ENCODE data around the gene GNB1L. TPM values are rescaled to one million over a fixed set of nuclear protein-coding genes. Genes with fewer than 3 reads are reported as not detected.

The GNB1L gene
- total and polyA plus RNA-seq, 2 experiments from 2014 or later = 3.5 to 5.5 TPM

DNA sequence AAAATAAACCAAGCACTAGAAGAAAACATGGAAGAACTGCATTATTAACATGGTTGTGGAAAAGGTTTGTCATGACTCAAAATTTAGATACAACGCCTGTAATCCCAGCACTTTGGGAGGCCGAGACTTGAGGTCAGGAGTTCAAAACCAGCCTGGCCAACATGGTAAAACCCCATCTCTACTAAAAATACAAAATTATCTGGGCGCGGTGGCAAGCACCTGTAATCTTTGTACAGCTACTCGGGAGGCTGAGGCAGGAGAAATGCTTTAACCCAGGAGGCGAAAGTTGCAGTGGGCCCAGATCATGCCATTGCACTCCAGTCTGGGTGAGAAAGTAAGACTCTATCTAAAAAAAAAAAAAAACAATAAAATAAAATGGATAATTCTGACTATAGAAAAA lies 23.7 kb downstream of the GNB1L start:
- Histone ChIP-seq H3K4me3 (no peak overlapping the region), H3K4me1 (ENCODE audit: low read depth) (no peaks in the 10 kb centered on the region), H3K9me3 (ENCODE audit: low read depth) (no peaks in the 10 kb centered on the region), H3K36me3 (no peaks in the 10 kb centered on the region), H3K27me3 (no peaks in the 10 kb centered on the region), H3K27ac (no peak overlapping the region)
- TF ChIP-seq, protein P1, sequence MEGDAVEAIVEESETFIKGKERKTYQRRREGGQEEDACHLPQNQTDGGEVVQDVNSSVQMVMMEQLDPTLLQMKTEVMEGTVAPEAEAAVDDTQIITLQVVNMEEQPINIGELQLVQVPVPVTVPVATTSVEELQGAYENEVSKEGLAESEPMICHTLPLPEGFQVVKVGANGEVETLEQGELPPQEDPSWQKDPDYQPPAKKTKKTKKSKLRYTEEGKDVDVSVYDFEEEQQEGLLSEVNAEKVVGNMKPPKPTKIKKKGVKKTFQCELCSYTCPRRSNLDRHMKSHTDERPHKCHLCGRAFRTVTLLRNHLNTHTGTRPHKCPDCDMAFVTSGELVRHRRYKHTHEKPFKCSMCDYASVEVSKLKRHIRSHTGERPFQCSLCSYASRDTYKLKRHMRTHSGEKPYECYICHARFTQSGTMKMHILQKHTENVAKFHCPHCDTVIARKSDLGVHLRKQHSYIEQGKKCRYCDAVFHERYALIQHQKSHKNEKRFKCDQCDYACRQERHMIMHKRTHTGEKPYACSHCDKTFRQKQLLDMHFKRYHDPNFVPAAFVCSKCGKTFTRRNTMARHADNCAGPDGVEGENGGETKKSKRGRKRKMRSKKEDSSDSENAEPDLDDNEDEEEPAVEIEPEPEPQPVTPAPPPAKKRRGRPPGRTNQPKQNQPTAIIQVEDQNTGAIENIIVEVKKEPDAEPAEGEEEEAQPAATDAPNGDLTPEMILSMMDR (IDR thresholded peaks at IDR 0.05; ENCODE audit: low read depth, low read length) = no peak
- no peak for DNase-seq (ENCODE audit: low read depth in 1 of 2, low spot score in 1 of 2)

DNA sequence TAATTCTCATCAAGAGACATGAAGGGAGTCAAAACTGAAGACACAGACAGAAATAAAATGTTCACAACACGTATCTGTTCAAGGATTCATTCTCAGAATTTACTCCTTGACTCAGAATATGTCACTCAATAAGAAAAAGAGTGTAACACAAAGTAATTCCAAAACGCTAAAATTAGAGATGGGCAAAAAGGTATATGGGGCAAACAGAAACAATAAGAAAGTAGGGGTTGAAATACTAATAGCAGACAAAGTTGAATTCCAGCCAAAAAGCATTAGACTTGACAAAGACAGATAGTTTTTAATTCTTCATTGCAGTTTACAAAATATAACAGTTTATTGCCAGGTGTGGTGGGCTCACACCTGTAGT lies 26.7 kb downstream of the GNB1L start:
- no peak overlapping the region for H3K4me3 ChIP-seq
- no peak overlapping the region for H3K27ac ChIP-seq
- TF ChIP-seq, protein P1 (IDR thresholded peaks at IDR 0.05; ENCODE audit: low read depth, low read length) = no peak

DNA sequence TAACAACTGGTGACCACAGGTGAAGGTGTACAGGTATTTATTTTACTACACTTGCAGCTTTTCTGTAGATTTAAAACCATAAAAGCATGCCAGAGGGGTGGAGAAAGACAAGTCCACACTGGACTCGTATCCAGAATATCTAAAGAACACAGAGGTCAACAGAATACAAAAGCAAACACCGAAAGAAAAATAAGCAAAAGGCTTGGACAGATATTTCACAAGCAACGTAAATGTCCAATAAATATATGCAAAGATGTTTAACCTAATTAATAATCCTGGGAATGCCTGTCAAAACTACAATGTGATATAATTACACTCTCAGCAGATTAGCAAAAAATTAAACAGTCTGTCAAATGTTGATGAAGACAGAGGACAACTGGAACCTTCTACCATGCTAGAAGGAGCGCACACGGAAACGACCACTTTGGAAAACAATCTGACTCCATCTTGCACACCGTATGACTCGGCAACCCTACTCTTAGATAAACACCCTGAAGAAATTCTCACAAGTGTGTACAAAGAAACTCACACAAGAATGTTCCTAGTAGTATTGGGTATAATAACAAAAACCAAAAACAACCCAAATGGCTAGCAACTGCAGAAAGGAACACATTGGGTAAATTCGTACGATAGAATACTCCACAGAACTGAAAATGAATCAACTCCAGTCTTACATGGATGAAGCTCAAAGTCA lies 27.2 kb downstream of the GNB1L start:
- H3K27me3 ChIP-seq = no peaks in the 10 kb centered on the region
- no peaks in the 10 kb centered on the region for H3K36me3 ChIP-seq
- H3K27ac ChIP-seq = no peak overlapping the region
- no peaks in the 10 kb centered on the region for H3K4me1 ChIP-seq (ENCODE audit: low read depth)
- DNase-seq (ENCODE audit: low read depth in 1 of 2, low spot score in 1 of 2) = no peak
- H3K9me3 ChIP-seq (ENCODE audit: low read depth) = no peaks in the 10 kb centered on the region
- no peak overlapping the region for H3K4me3 ChIP-seq
- TF ChIP-seq, protein P1 (IDR thresholded peaks at IDR 0.05; ENCODE audit: low read depth, low read length) = no peak

More for the DNA sequence above, 26.7 kb downstream of the GNB1L start:
- Histone ChIP-seq H3K36me3 (no peaks in the 10 kb centered on the region), H3K9me3 (ENCODE audit: low read depth) (no peaks in the 10 kb centered on the region), H3K27me3 (no peaks in the 10 kb centered on the region), H3K4me1 (ENCODE audit: low read depth) (no peaks in the 10 kb centered on the region)
- DNase-seq (ENCODE audit: low read depth in 1 of 2, low spot score in 1 of 2) = no peak

DNA sequence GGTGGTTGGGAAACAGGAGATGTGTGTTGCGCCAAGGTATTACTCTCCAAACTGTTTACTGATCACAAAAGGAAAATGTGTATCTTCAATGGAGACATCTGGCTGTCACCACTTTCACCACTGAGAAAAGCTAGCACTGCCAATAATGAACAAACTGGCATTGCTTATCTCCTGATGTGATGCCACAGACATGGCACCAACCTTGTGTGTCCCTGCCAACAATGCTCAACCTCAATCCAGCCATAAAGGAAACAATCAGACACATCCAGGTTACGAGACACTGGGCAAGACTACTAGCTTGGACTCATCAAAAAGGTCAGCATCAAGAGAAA lies 28.1 kb downstream of the GNB1L start:
- H3K36me3 ChIP-seq = no peaks in the 10 kb centered on the region
- H3K27me3 ChIP-seq = no peaks in the 10 kb centered on the region
- H3K4me1 ChIP-seq (ENCODE audit: low read depth) = no peaks in the 10 kb centered on the region
- no peak overlapping the region for H3K27ac ChIP-seq
- TF ChIP-seq, protein P1 (IDR thresholded peaks at IDR 0.05; ENCODE audit: low read depth, low read length) = no peak
- no peaks in the 10 kb centered on the region for H3K9me3 ChIP-seq (ENCODE audit: low read depth)
- H3K4me3 ChIP-seq = no peak overlapping the region
- DNase-seq (ENCODE audit: low read depth in 1 of 2, low spot score in 1 of 2) = no peak

DNA sequence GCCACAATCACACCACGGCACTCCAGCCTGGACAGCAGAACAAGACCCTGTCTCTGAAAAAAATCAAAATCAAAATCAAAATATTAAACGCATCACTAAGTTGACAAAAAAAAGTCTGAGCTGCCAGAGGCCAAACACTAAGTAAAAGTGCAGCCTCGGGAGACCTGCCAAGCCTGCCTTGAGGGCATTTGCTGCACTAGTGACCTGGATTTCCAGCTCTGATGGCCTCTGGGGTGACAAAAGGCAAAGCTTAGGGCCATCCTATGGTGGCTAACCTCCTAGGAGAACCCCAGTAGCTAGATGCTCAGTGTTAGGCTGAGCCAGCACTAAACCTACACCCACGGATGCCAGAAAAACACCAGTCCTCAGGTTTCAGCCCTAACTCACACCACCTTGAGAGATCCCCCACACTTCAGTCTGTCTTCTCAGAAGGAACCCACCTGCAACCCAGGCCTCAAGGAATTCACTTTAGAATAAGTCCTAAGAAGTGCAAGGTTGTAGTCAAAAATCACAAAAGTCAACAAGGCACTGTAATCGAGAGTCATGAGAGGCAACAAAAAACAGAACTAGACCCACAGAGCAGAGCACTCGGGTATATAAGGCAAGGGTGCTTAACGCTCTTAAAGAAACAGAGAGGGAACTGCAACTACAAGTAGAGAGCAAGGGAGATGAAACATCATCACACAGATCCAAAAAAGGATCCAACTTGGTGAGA lies 28.6 kb downstream of the GNB1L start:
- no peak for DNase-seq (ENCODE audit: low read depth in 1 of 2, low spot score in 1 of 2)
- no peaks in the 10 kb centered on the region for H3K4me1 ChIP-seq (ENCODE audit: low read depth)
- no peaks in the 10 kb centered on the region for H3K9me3 ChIP-seq (ENCODE audit: low read depth)
- H3K4me3 ChIP-seq = no peak overlapping the region
- H3K27ac ChIP-seq = no peak overlapping the region
- no peaks in the 10 kb centered on the region for H3K27me3 ChIP-seq
- H3K36me3 ChIP-seq = no peaks in the 10 kb centered on the region
- TF ChIP-seq, protein P1 (IDR thresholded peaks at IDR 0.05; ENCODE audit: low read depth, low read length) = no peak
